Measurements from ENCODE around the gene MINK1. TPM values are rescaled to one million over a fixed set of nuclear protein-coding genes. Genes with fewer than 3 reads are reported as not detected.
"Not testable (repeated sequence)": the region's sequence is repeated elsewhere in the genome, so short reads cannot be mapped to it uniquely, and the experiment has no call there.

MINK1 gene
- total and polyA plus RNA-seq, 2 donors from 2014 or later = 21.2 to 118 TPM

DNA sequence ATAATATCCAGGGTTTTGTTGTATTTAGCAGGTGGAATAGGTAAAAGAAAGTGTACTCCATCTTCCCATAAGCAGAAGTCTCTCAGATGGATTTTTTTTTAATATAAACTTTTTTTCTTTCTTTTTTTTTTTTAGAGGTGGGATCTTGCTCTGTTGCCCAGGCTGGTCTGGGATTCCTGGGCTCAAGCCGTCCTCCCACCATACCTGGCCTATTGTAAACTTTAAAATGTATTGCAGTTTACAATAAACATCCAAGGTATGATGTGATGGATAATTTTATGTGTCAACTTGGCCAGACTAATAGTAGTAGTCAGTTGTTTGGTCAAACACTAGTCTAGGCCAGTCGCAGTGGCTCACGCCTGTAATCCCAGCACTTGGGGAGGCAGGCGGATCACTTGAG is 88.2 kb downstream of the MINK1 start:
- H3K36me3 ChIP-seq (ENCODE audit: control insufficient read depth in 2 of 3, insufficient read depth in 3 of 3, low read length in 3 of 3) = no peaks in the 10 kb centered on the region
- intact Hi-C loops (cut with DNase I) = no loop called here
- H3K27me3 ChIP-seq (ENCODE audit: control insufficient read depth, insufficient read depth, low read length) = no peaks in the 10 kb centered on the region
- DNase-seq (no peak), FAIRE-seq (no peak)
- no peaks in the 10 kb centered on the region for H3K4me1 ChIP-seq (ENCODE audit: control insufficient read depth in 2 of 3, insufficient read depth in 2 of 3, low read depth in 1 of 3, low read length in 3 of 3)
- TF ChIP-seq CTCF (IDR thresholded peaks at IDR 0.05; ENCODE audit: borderline replicate concordance, extremely low read depth, insufficient read depth) = no peak
- no peak overlapping the region for H3K9ac ChIP-seq (ENCODE audit: low read length in 3 of 3)
- H3K4me3 ChIP-seq (ENCODE audit: low read length in 3 of 3) = no peak overlapping the region
- H3K27ac ChIP-seq (ENCODE audit: low read depth in 2 of 2, low read length in 2 of 2) = no peak overlapping the region
- no peaks in the 10 kb centered on the region for H3K9me3 ChIP-seq (ENCODE audit: control insufficient read depth in 2 of 3, insufficient read depth in 1 of 3, low read length in 3 of 3)

GRCh38 chr17:4926577-4927335 is 93.6 kb downstream of the MINK1 start:
- H3K9ac ChIP-seq (ENCODE audit: low read length in 3 of 3); H3K9me3 ChIP-seq (ENCODE audit: control insufficient read depth in 2 of 3, insufficient read depth in 1 of 3, low read length in 3 of 3); H3K4me1 ChIP-seq (ENCODE audit: control insufficient read depth in 2 of 3, insufficient read depth in 2 of 3, low read depth in 1 of 3, low read length in 3 of 3); H3K36me3 ChIP-seq (ENCODE audit: control insufficient read depth in 2 of 3, insufficient read depth in 3 of 3, low read length in 3 of 3); intact Hi-C loops (cut with DNase I); DNase-seq; H3K27me3 ChIP-seq (ENCODE audit: control insufficient read depth, insufficient read depth, low read length); FAIRE-seq; H3K4me3 ChIP-seq (ENCODE audit: low read length in 3 of 3); H3K27ac ChIP-seq (ENCODE audit: low read depth in 2 of 2, low read length in 2 of 2): not testable (repeated sequence)

- peaks cover 0 to under 1% (median 0%) of the 10 kb centered on the region in 3 donors for H3K4me1 ChIP-seq (ENCODE audit: control insufficient read depth in 2 of 3, insufficient read depth in 2 of 3, low read depth in 1 of 3, low read length in 3 of 3)
- DNase-seq = no peak
- no peaks in the 10 kb centered on the region for H3K27me3 ChIP-seq (ENCODE audit: control insufficient read depth, insufficient read depth, low read length)
- TF ChIP-seq CTCF (IDR thresholded peaks at IDR 0.05; ENCODE audit: borderline replicate concordance, extremely low read depth, insufficient read depth) = no peak
- no peak overlapping the region for H3K9ac ChIP-seq (ENCODE audit: low read length in 3 of 3)
- no peaks in the 10 kb centered on the region for H3K9me3 ChIP-seq (ENCODE audit: control insufficient read depth in 2 of 3, insufficient read depth in 1 of 3, low read length in 3 of 3)
- H3K4me3 ChIP-seq (ENCODE audit: low read length in 3 of 3) = no peak overlapping the region
- H3K36me3 ChIP-seq (ENCODE audit: control insufficient read depth in 2 of 3, insufficient read depth in 3 of 3, low read length in 3 of 3) = no peaks in the 10 kb centered on the region
- H3K27ac ChIP-seq (ENCODE audit: low read depth in 2 of 2, low read length in 2 of 2) = no peak overlapping the region
- FAIRE-seq = no peak
- intact Hi-C loops (cut with DNase I) = no loop called here
These were observed 95.7 kb downstream of the MINK1 start for GRCh38 chr17:4928881-4929280.

DNA sequence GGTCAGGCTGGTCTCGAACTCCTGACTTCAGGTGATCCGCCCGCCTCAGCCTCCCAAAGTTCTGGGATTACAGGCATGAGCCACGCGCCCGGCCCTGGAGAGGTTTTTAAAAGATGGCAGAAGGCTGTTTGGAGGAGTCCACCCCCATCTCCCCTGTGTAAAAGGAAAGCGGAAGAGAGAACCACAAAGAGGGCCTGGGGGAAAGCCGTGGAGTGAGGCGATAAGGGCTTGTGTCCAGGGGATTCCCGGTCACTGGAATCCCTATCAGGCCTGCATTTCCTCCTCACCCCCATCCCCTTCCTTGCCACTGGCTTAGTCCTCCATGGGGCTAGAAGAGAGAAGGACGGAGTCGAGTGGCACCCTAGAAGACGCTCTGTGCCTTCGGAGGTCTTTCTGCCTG is 98.8 kb downstream of the MINK1 start, which contains the start of gene GP1BA:
Gene GP1BA, plus strand, starts transcription at position 315 of the 400 bp plus-strand sequence. CDS start 328 bp downstream, outside the sequence.
- Histone ChIP-seq H3K9ac (ENCODE audit: low read length in 3 of 3) (no peak within 1 kb of the TSS), H3K27ac (ENCODE audit: low read depth in 2 of 2, low read length in 2 of 2) (no peak within 1 kb of the TSS), H3K9me3 (ENCODE audit: control insufficient read depth in 2 of 3, insufficient read depth in 1 of 3, low read length in 3 of 3) (no peaks in the 10 kb centered on the region), H3K4me1 (ENCODE audit: control insufficient read depth in 2 of 3, insufficient read depth in 2 of 3, low read depth in 1 of 3, low read length in 3 of 3) (peaks cover 0 to 6% (median 0%) of the 10 kb centered on the region in 3 donors), H3K4me3 (ENCODE audit: low read length in 3 of 3) (no peak within 1 kb of the TSS), H3K27me3 (ENCODE audit: control insufficient read depth, insufficient read depth, low read length) (no peaks in the 10 kb centered on the region), H3K36me3 (ENCODE audit: control insufficient read depth in 2 of 3, insufficient read depth in 3 of 3, low read length in 3 of 3) (peaks cover 0 to 1% (median 0%) of the 10 kb centered on the region in 3 donors)
- DNase-seq = no peak
- FAIRE-seq = no peak
- no peak for TF ChIP-seq CTCF (IDR thresholded peaks at IDR 0.05; ENCODE audit: borderline replicate concordance, extremely low read depth, insufficient read depth)
- intact Hi-C loops (cut with DNase I) = no loop called here
